Neural cell (in vitro differentiated cells): ENCODE data around the gene CHRM1.
"Not testable (repeated sequence)": the region's sequence is repeated elsewhere in the genome, so short reads cannot be mapped to it uniquely, and the experiment has no call there.

Source experiments
- EZH2 ChIP-seq: fragments of 200-600, 300-800 bp; shearing (Covaris generic), sonication (generic); IDR thresholded peaks from 2 replicates; pipeline ENCODE4 v1.6.1; 2014; ENCODE audit warnings: antibody characterized with exemption, low read length, borderline replicate concordance, mild to moderate bottlenecking; ENCODE audit not compliant: insufficient read depth, poor library complexity, severe bottlenecking
- MXI1 ChIP-seq: fragments of 450-650 bp; conservative IDR thresholded peaks from 2 replicates; pipeline ENCODE4 v1.6.1; 2014; ENCODE audit warnings: antibody characterized with exemption, mild to moderate bottlenecking; ENCODE audit not compliant: poor library complexity, severe bottlenecking
- POLR2AphosphoS5 ChIP-seq: IDR thresholded peaks from 2 replicates; pipeline ENCODE4 v1.6.1; 2012
- TF ChIP-seq, protein P1 (sequence below): fragments of 450-650 bp; IDR thresholded peaks from 2 replicates; pipeline ENCODE4 v1.5.1; 2014; ENCODE audit warnings: antibody characterized with exemption, mild to moderate bottlenecking, moderate library complexity; ENCODE audit not compliant: poor library complexity, severe bottlenecking

DNA sequence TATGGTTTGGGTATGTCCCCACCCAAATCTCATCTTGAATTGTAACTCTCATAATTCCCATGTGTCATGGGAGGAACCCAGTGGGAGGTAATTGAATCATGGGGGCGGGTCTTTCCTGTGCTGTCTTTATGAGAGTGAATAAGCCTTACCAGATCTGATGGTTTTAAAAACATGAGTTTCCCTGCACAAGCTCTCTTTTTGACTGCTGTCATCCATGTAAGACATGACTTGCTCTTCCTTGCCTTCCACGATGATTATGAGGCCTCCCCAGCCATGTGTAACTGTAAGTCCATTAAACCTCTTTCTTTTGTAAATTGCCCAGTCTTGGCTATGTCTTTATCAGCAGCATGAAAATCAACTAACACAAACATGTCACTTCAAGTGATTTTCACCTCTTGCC, 16.4 kb upstream of the CHRM1 start:
- not testable (repeated sequence) for TF ChIP-seq EZH2, POLR2AphosphoS5, MXI1
- TF ChIP-seq, protein P1, sequence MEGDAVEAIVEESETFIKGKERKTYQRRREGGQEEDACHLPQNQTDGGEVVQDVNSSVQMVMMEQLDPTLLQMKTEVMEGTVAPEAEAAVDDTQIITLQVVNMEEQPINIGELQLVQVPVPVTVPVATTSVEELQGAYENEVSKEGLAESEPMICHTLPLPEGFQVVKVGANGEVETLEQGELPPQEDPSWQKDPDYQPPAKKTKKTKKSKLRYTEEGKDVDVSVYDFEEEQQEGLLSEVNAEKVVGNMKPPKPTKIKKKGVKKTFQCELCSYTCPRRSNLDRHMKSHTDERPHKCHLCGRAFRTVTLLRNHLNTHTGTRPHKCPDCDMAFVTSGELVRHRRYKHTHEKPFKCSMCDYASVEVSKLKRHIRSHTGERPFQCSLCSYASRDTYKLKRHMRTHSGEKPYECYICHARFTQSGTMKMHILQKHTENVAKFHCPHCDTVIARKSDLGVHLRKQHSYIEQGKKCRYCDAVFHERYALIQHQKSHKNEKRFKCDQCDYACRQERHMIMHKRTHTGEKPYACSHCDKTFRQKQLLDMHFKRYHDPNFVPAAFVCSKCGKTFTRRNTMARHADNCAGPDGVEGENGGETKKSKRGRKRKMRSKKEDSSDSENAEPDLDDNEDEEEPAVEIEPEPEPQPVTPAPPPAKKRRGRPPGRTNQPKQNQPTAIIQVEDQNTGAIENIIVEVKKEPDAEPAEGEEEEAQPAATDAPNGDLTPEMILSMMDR, result not testable (repeated sequence)
